HEK293T (cell line): ENCODE data around the gene GXYLT2.

Source experiments
- CTCF ChIA-PET: fragments of 350-600 bp; formaldehyde crosslinking; extraction: SDS; loops from one replicate; lab custom pipeline; 2021; ENCODE audit warnings: antibody characterized with exemption, inconsistent platforms; lab: Yijun Ruan, JAX
- POLR2A ChIA-PET: fragments of 350-600 bp; formaldehyde crosslinking; extraction: SDS; loops from one replicate; lab custom pipeline; 2020; ENCODE audit warnings: antibody characterized with exemption, inconsistent platforms; lab: Yijun Ruan, JAX
- DNase-seq: peaks from one replicate; pipeline ENCODE4 v3.0.0; 2012; ENCODE audit warnings: mixed read lengths; ENCODE audit errors: extremely low spot score
- ARNT ChIP-seq: fragments of 450-650 bp; IDR thresholded peaks from 2 replicates; pipeline ENCODE4 v1.6.1; 2017; ENCODE audit warnings: mild to moderate bottlenecking
- BHLHE40 ChIP-seq: fragments of 450-650 bp; IDR thresholded peaks from 2 replicates; pipeline ENCODE4 v1.6.1; 2016; ENCODE audit warnings: mild to moderate bottlenecking, moderate library complexity, borderline replicate concordance
- CTBP1 ChIP-seq: fragments of 450-650 bp; IDR thresholded peaks from 2 replicates; pipeline ENCODE4 v1.6.1; 2016; ENCODE audit warnings: borderline replicate concordance
- ELF4 ChIP-seq: fragments of 450-650 bp; IDR thresholded peaks from 2 replicates; pipeline ENCODE4 v1.6.1; 2017; ENCODE audit warnings: antibody characterized with exemption
- FOXA1 ChIP-seq: fragments of 450-650 bp; IDR thresholded peaks from 2 replicates; pipeline ENCODE4 v1.6.1; 2016; ENCODE audit warnings: mild to moderate bottlenecking
- FOXK2 ChIP-seq: fragments of 450-650 bp; IDR thresholded peaks from 2 replicates; pipeline ENCODE4 v1.6.1; 2016; ENCODE audit warnings: mild to moderate bottlenecking
- FOXM1 ChIP-seq: fragments of 450-650 bp; IDR thresholded peaks from 2 replicates; pipeline ENCODE4 v1.6.1; 2017; ENCODE audit warnings: mild to moderate bottlenecking, borderline replicate concordance
- HDGF ChIP-seq: fragments of 450-650 bp; IDR thresholded peaks from 2 replicates; pipeline ENCODE4 v1.6.1; 2017; ENCODE audit warnings: antibody characterized with exemption, borderline replicate concordance
- L3MBTL2 ChIP-seq: fragments of 450-650 bp; conservative IDR thresholded peaks from 2 replicates; pipeline ENCODE4 v1.6.1; 2016; ENCODE audit warnings: mild to moderate bottlenecking
- LEF1 ChIP-seq: fragments of 450-650 bp; IDR thresholded peaks from 2 replicates; pipeline ENCODE4 v1.6.1; 2017; ENCODE audit warnings: mild to moderate bottlenecking, borderline replicate concordance
- NFRKB ChIP-seq: fragments of 450-650 bp; IDR thresholded peaks from 2 replicates; pipeline ENCODE4 v1.6.1; 2016; ENCODE audit warnings: mild to moderate bottlenecking, moderate library complexity
- SP1 ChIP-seq: fragments of 450-650 bp; IDR thresholded peaks from 2 replicates; pipeline ENCODE4 v1.6.1; 2017
- SUZ12 ChIP-seq: fragments of 450-650 bp; IDR thresholded peaks from 2 replicates; pipeline ENCODE4 v1.6.1; 2016; ENCODE audit warnings: mild to moderate bottlenecking
- TARDBP ChIP-seq: fragments of 450-650 bp; IDR thresholded peaks from 2 replicates; pipeline ENCODE4 v1.6.1; 2016
- ZNF384 ChIP-seq: fragments of 450-650 bp; IDR thresholded peaks from 2 replicates; pipeline ENCODE4 v1.6.1; 2016
- TF ChIP-seq, protein P1 (sequence below): fragments of 450-650 bp; IDR thresholded peaks from 2 replicates; pipeline ENCODE4 v1.6.1; 2016

GXYLT2 gene

DNA sequence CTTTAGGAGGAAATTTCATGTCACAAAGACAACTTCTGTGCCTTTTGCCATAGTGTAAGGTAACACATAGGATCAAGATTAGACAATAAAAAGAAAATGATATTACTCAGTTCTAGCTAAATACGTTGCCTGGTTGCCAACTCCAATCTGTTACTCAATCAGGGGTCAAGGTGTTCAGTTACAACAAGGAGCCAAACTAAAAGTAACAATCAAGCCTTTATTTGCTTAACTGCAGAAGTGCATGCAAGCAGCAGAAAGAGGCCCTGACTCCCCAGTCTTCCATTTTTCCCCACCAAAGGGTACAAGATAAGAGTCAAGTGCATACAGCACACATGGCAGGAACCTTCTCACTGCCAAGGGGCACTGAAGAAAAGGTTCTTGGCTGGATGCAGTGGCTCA lies 80.4 kb downstream of the GXYLT2 start:
- CTCF ChIA-PET: no interaction called here
- DNase-seq: no peak
- POLR2A ChIA-PET: no interaction called here
- TF ChIP-seq FOXA1: no peak
- TF ChIP-seq HDGF: no peak
- TF ChIP-seq FOXM1: no peak
- TF ChIP-seq ZNF384: no peak
- TF ChIP-seq CTBP1: no peak
- no peak for TF ChIP-seq ELF4
- no peak for TF ChIP-seq SP1
- no peak for TF ChIP-seq L3MBTL2
- TF ChIP-seq, protein P1, sequence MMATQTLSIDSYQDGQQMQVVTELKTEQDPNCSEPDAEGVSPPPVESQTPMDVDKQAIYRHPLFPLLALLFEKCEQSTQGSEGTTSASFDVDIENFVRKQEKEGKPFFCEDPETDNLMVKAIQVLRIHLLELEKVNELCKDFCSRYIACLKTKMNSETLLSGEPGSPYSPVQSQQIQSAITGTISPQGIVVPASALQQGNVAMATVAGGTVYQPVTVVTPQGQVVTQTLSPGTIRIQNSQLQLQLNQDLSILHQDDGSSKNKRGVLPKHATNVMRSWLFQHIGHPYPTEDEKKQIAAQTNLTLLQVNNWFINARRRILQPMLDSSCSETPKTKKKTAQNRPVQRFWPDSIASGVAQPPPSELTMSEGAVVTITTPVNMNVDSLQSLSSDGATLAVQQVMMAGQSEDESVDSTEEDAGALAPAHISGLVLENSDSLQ: no peak
- no peak for TF ChIP-seq ARNT
- no peak for TF ChIP-seq BHLHE40
- no peak for TF ChIP-seq NFRKB
- no peak for TF ChIP-seq TARDBP
- no peak for TF ChIP-seq FOXK2
- TF ChIP-seq SUZ12: no peak
- TF ChIP-seq LEF1: no peak

DNA sequence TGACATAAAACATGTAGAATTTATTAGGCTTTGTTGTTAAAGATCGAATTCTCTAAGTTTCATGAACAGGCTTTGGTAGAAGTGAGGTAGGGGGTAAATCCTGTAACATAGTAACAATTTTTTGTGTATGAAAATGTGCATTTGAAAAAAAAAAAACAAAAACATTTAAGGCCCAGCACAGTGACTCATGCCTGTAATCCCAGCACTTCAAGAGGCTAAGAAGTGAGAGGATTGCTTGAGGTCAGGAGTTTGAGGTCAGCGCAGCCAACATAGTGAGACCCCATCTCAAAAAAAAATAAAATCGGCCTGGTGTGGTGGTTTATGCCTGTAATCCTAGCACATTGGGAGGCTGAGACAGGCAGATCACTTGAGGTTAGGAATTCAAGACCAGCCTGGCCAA lies 81.9 kb downstream of the GXYLT2 start:
- ChIA-PET POLR2A (no interaction called here), CTCF (no interaction called here)
- no peak for DNase-seq
- TF ChIP-seq ZNF384: no peak
- TF ChIP-seq FOXA1: no peak
- no peak for TF ChIP-seq ELF4
- TF ChIP-seq CTBP1: no peak
- TF ChIP-seq HDGF: no peak
- TF ChIP-seq SP1: no peak

DNA sequence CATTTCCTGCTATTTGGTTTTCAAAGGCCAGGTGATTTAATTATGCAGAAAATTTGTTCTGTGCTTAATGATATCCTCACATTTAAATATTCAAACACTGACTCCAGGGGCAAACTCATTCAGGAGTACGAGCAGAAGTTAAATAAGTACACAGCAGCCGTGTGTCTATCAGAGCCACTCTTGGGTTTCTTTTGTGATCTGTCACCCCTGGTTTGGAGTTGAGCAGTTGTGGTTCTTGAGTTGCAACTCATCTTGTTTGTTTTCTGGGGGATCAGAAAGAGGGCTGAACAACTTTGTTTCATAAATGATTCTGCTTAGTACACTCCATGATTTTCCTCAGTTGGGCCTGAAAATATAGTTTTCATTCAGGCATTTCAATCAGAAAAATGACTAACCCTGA lies 83.1 kb downstream of the GXYLT2 start:
- POLR2A ChIA-PET: no interaction called here
- no peak for TF ChIP-seq NFRKB
- no peak for TF ChIP-seq ARNT
- TF ChIP-seq FOXM1: no peak
- TF ChIP-seq L3MBTL2: no peak
- TF ChIP-seq CTBP1: no peak
- TF ChIP-seq, protein P1: no peak
- no peak for TF ChIP-seq FOXA1
- TF ChIP-seq SUZ12: no peak
- TF ChIP-seq ELF4: no peak
- no peak for TF ChIP-seq HDGF
- no peak for TF ChIP-seq ZNF384
- CTCF ChIA-PET: no interaction called here
- DNase-seq: no peak

DNA sequence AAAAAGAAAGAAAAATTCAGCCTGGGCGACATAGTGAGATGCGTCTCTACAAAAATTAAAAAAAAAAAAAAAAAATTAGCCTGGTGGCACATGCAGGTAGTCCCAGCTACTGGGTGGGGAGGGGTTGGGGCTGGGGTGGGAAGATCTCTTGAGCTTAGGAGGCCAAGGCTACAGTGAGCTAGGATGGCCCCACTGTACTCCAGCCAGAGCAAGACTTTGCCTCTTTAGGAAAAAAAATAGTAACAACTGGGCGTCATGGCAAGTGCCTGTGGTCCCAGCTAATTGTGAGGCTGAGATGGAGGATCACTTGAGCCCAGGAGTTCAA lies 84.8 kb downstream of the GXYLT2 start:
- DNase-seq: no peak
- ChIA-PET CTCF (no interaction called here), POLR2A (no interaction called here)
- TF ChIP-seq ARNT: no peak
- TF ChIP-seq FOXK2: no peak

DNA sequence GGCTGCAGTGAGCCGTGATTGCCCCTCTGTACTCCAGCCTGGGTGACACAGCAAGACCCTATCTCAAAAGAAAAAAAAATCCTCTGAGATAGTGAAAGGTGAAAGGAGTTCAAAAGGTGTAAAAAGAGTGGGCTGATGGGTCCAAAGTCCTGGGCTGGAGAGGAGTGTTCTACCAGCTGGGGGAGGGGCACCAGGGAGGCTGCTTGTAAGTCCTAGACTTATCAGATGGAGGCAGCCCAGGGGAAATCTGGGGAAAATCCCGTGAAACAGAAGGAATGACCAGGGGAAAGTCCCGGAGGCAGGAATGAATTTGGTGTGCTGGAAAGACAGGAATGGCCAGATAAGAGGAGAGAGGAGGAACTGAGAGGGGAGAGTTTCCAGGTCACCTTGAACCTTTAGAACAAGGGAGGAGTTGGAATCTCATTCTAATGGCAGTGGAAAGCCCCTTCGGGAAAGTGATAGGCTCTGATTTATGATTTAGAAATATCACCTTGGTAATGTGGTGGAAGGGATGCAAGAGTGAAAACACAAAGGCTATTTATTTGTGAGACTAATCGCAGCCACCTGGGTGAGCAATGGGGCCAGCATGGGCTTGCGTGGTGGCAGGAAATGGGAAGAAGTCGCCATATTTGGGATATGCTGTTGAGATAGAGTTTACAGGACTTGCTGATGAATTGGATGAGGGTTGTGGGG lies 85.3 kb downstream of the GXYLT2 start:
- no peak for DNase-seq
- ChIA-PET CTCF (no interaction called here), POLR2A (no interaction called here)
- TF ChIP-seq FOXK2 (no peak), CTBP1 (no peak), TARDBP (no peak), SP1 (no peak), ARNT (no peak), NFRKB (no peak), HDGF (no peak)
- TF ChIP-seq, protein P1: no peak

DNA sequence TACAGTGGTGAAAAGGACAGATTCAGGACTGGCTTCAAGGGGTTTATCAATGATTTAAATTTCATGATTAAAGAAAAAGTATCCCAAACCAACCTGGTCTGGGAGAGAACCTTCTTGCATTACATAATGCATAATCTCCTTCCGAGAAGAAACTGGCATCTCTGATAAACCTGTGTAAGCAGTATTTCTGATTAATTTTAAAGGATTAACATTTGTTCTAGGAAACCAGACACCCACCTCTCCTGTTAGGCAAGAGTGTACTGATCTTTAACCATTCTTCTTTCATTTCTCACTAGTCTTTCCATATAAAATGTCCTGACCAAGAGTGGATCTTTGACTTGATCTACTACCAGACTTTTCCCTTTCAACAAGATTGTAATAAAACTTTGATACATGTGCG lies 85.9 kb downstream of the GXYLT2 start:
- CTCF ChIA-PET: no interaction called here
- no peak for DNase-seq
- TF ChIP-seq L3MBTL2 (no peak), LEF1 (no peak), SP1 (no peak), CTBP1 (no peak), ZNF384 (no peak), FOXM1 (no peak), BHLHE40 (no peak), ELF4 (no peak), HDGF (no peak), NFRKB (no peak), FOXA1 (no peak), TARDBP (no peak), FOXK2 (no peak), SUZ12 (no peak), ARNT (no peak)
- TF ChIP-seq, protein P1: no peak
- POLR2A ChIA-PET: no interaction called here
